ENCODE measurements around the gene PTPN3.

The PTPN3 gene

GRCh38 chr9:109439378-109440116 lies 58.6 kb downstream of the PTPN3 start:
- no peak overlapping the region for H3K4me3 ChIP-seq (ENCODE audit: low read depth, low read length)
- TF ChIP-seq CTCF (IDR thresholded peaks at IDR 0.05; ENCODE audit: low read depth, low read length, missing control alignments): no peak
- no peak for DNase-seq (ENCODE audit: low read depth)

GRCh38 chr9:109437286-109437685 lies 60.8 kb downstream of the PTPN3 start:
- no peak overlapping the region for H3K4me3 ChIP-seq (ENCODE audit: low read depth, low read length)

DNA sequence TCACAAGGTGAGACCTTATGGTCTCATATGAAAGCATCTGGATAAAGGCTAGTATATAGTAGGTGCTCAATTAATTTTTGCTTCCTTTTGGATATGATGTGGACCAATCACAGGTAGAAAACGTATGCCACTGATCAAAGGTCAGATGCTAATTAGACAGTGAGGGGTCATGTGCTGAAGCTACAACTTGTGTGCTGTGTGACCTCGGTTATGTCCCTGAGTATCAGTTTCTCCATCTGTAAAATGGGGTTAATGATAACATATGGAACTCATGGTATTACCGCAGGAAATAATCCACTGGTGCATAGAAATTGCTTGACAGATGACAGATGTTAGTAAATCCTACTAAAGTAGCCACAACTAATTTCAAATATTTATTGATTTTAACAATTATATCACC lies 62.0 kb downstream of the PTPN3 start:
- no peak for DNase-seq (ENCODE audit: low read depth)
- TF ChIP-seq CTCF (IDR thresholded peaks at IDR 0.05; ENCODE audit: low read depth, low read length, missing control alignments): no peak
- no peak overlapping the region for H3K4me3 ChIP-seq (ENCODE audit: low read depth, low read length)

More at GRCh38 chr9:109437286-109437685, 60.8 kb downstream of the PTPN3 start:
- DNase-seq (ENCODE audit: low read depth): no peak
- no peak for TF ChIP-seq CTCF (IDR thresholded peaks at IDR 0.05; ENCODE audit: low read depth, low read length, missing control alignments)

- no peak for DNase-seq (ENCODE audit: low read depth)
- no peak for TF ChIP-seq CTCF (IDR thresholded peaks at IDR 0.05; ENCODE audit: low read depth, low read length, missing control alignments)
- H3K4me3 ChIP-seq (ENCODE audit: low read depth, low read length): no peak overlapping the region
Observed at GRCh38 chr9:109433476-109433875, 64.6 kb downstream of the PTPN3 start.

GRCh38 chr9:109430231-109430630 lies 67.9 kb downstream of the PTPN3 start:
- no peak overlapping the region for H3K4me3 ChIP-seq (ENCODE audit: low read depth, low read length)
- no peak for DNase-seq (ENCODE audit: low read depth)
- TF ChIP-seq CTCF (IDR thresholded peaks at IDR 0.05; ENCODE audit: low read depth, low read length, missing control alignments): no peak

GRCh38 chr9:109428854-109429253 lies 69.3 kb downstream of the PTPN3 start:
- DNase-seq (ENCODE audit: low read depth): no peak
- TF ChIP-seq CTCF (IDR thresholded peaks at IDR 0.05; ENCODE audit: low read depth, low read length, missing control alignments): no peak
- no peak overlapping the region for H3K4me3 ChIP-seq (ENCODE audit: low read depth, low read length)

DNA sequence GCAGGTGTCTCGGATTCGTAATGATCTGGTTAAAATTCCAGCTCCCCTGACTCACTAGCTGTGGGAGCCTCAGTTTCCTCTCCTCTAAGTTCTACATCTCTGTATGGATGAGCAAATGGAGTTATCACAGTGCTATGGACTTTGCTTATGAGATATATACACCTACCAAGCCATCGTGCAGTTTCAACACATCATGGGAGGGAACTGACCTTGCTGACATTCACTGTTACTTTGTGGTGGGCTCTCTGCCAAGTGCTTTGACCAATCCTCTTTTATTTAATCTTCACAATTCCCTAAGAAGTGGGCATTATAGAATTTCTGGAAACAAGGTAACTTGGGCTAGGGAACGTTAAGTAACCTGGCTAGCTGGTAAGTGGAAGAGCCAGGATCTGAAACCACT lies 70.2 kb downstream of the PTPN3 start:
- DNase-seq (ENCODE audit: low read depth): no peak
- H3K4me3 ChIP-seq (ENCODE audit: low read depth, low read length): no peak overlapping the region
- no peak for TF ChIP-seq CTCF (IDR thresholded peaks at IDR 0.05; ENCODE audit: low read depth, low read length, missing control alignments)

Measured in GM12864 (cell line).